ENCODE data around the gene DNHD1.

The DNHD1 gene

GRCh38 chr11:6453152-6453551, 43.9 kb upstream of the DNHD1 start:
- Histone ChIP-seq H3K27ac (ENCODE audit: low read depth, low read length) (no peak overlapping the region), H3K36me3 (ENCODE audit: low read length) (no peaks in the 10 kb centered on the region), H3F3A (ENCODE audit: insufficient read depth) (no peaks in the 10 kb centered on the region)

GRCh38 chr11:6455070-6455469, 42.0 kb upstream of the DNHD1 start:
- Histone ChIP-seq H3K4me3 (ENCODE audit: insufficient read depth, low read length, poor library complexity, severe bottlenecking) (no peak overlapping the region), H3K4me2 (ENCODE audit: low read depth, low read length, poor library complexity, severe bottlenecking) (no peak overlapping the region), H4K20me1 (ENCODE audit: low read depth, low read length) (no peaks in the 10 kb centered on the region), H2AFZ (ENCODE audit: low read depth, low read length, severe bottlenecking) (no peak overlapping the region), H3F3A (ENCODE audit: insufficient read depth) (no peaks in the 10 kb centered on the region), H3K27ac (ENCODE audit: low read depth, low read length) (no peak overlapping the region), H3K9ac (ENCODE audit: low read length) (no peak overlapping the region), H3K9me2 (replicated peaks; ENCODE audit: insufficient read depth, low read length) (no peaks in the 10 kb centered on the region), H3K79me2 (ENCODE audit: insufficient read depth, low read length) (no peaks in the 10 kb centered on the region), H3K9me3 (ENCODE audit: insufficient read depth, low read length) (no peaks in the 10 kb centered on the region), H3K27me3 (ENCODE audit: low read length) (no peaks in the 10 kb centered on the region), H3K36me3 (ENCODE audit: low read length) (no peaks in the 10 kb centered on the region)
- TF ChIP-seq EZH2phosphoT487 (conservative IDR thresholded peaks at IDR 0.05; ENCODE audit: low read length) = no peak
- no peak for TF ChIP-seq CTCF (IDR thresholded peaks at IDR 0.05; ENCODE audit: insufficient read depth, low read length, poor library complexity, severe bottlenecking)

More at GRCh38 chr11:6453152-6453551, 43.9 kb upstream of the DNHD1 start:
- Histone ChIP-seq H3K9me2 (replicated peaks; ENCODE audit: insufficient read depth, low read length) (no peaks in the 10 kb centered on the region), H3K79me2 (ENCODE audit: insufficient read depth, low read length) (no peaks in the 10 kb centered on the region), H3K9me3 (ENCODE audit: insufficient read depth, low read length) (no peaks in the 10 kb centered on the region), H3K9ac (ENCODE audit: low read length) (no peak overlapping the region), H3K27me3 (ENCODE audit: low read length) (no peaks in the 10 kb centered on the region), H4K20me1 (ENCODE audit: low read depth, low read length) (no peaks in the 10 kb centered on the region), H2AFZ (ENCODE audit: low read depth, low read length, severe bottlenecking) (no peak overlapping the region), H3K4me2 (ENCODE audit: low read depth, low read length, poor library complexity, severe bottlenecking) (no peak overlapping the region), H3K4me3 (ENCODE audit: insufficient read depth, low read length, poor library complexity, severe bottlenecking) (no peak overlapping the region)
- no peak for TF ChIP-seq CTCF (IDR thresholded peaks at IDR 0.05; ENCODE audit: insufficient read depth, low read length, poor library complexity, severe bottlenecking)
- TF ChIP-seq EZH2phosphoT487 (conservative IDR thresholded peaks at IDR 0.05; ENCODE audit: low read length) = no peak

- H3K27ac ChIP-seq (ENCODE audit: low read depth, low read length) = no peak overlapping the region
- no peaks in the 10 kb centered on the region for H4K20me1 ChIP-seq (ENCODE audit: low read depth, low read length)
- H3K79me2 ChIP-seq (ENCODE audit: insufficient read depth, low read length) = no peaks in the 10 kb centered on the region
- H3F3A ChIP-seq (ENCODE audit: insufficient read depth) = no peaks in the 10 kb centered on the region
- no peaks in the 10 kb centered on the region for H3K9me2 ChIP-seq (replicated peaks; ENCODE audit: insufficient read depth, low read length)
- no peaks in the 10 kb centered on the region for H3K36me3 ChIP-seq (ENCODE audit: low read length)
- no peak overlapping the region for H3K4me3 ChIP-seq (ENCODE audit: insufficient read depth, low read length, poor library complexity, severe bottlenecking)
- no peaks in the 10 kb centered on the region for H3K27me3 ChIP-seq (ENCODE audit: low read length)
- TF ChIP-seq CTCF (IDR thresholded peaks at IDR 0.05; ENCODE audit: insufficient read depth, low read length, poor library complexity, severe bottlenecking) = no peak
- no peak overlapping the region for H3K4me2 ChIP-seq (ENCODE audit: low read depth, low read length, poor library complexity, severe bottlenecking)
- no peaks in the 10 kb centered on the region for H3K9me3 ChIP-seq (ENCODE audit: insufficient read depth, low read length)
- no peak overlapping the region for H2AFZ ChIP-seq (ENCODE audit: low read depth, low read length, severe bottlenecking)
- H3K9ac ChIP-seq (ENCODE audit: low read length) = no peak overlapping the region
These were observed 40.6 kb upstream of the DNHD1 start for GRCh38 chr11:6456361-6457073.

Measured in SU-DHL-6 (cell line).